K562 (cell line): Measurements from ENCODE around the gene HSPB6. TPM values are rescaled to one million over a fixed set of nuclear protein-coding genes. Genes with fewer than 3 reads are reported as not detected.

Source experiments
- ATAC-seq: fragments of 200-7000 bp; cut with Tn5 transposase; 3 replicates; pipeline ENCODE4 v1.9.1; 2020; ENCODE audit warnings: moderate library complexity
- BruUV-seq: library from RNA; stranded (reverse); fragments of 400-500 nt; replicated peaks from 2 replicates; lab custom pipeline; 2021; lab: Mats Ljungman, UMichigan
- CTCF ChIA-PET: fragments of 300-600 bp; formaldehyde crosslinking; extraction: SDS; loops from one replicate; lab custom pipeline; 2021; ENCODE audit warnings: low intra/inter-chr PET ratio; lab: Yijun Ruan, JAX
- POLR2A ChIA-PET: fragments of 300-600, 350-650 bp; sonication (Branson Sonifier 250); formaldehyde crosslinking; extraction: SDS; loops from one replicate; lab custom pipeline; 2021; ENCODE audit warnings: antibody characterized with exemption, inconsistent platforms; lab: Yijun Ruan, JAX
- DNase-seq, 4 experiments: peaks; one replicate each; pipeline versions ENCODE4 v3.0.0 to v3.0.0-alpha.2; 2011 to 2018; ENCODE audit warnings: low spot score in 3 of 4, mixed read lengths in 3 of 4; ENCODE audit errors: extremely low read depth in 1 of 4
- FAIRE-seq: peaks from 2 replicates; lab custom pipeline; 2011; peaks lifted over from hg19 to GRCh38; lab: Jason Lieb, UNC
- H2AFZ ChIP-seq: 2 replicates; pipeline ENCODE4 v1.6.0; 2011; ENCODE audit warnings: low read depth, low read length, control low read depth, inconsistent platforms
- H3K27ac ChIP-seq: fragments of 200-600 bp; 3 replicates; pipeline ENCODE4 v1.8.0; 2011; ENCODE audit warnings: low read depth, mild to moderate bottlenecking, control low read depth, inconsistent platforms, low read length, moderate library complexity, mixed read lengths; ENCODE audit errors: extremely low read depth
- H3K27me3 ChIP-seq, 2 experiments: fragments of 300-600 bp in 1 of 2; 2 replicates in 1 of 2; 3 replicates in 1 of 2; pipeline versions ENCODE4 v1.6.0 to v1.8.0; 2011; ENCODE audit warnings: inconsistent platforms in 2 of 2, low read length in 2 of 2, mild to moderate bottlenecking in 1 of 2, mixed read lengths in 1 of 2, moderate library complexity in 1 of 2; ENCODE audit not compliant: control insufficient read depth in 2 of 2, insufficient read depth in 2 of 2
- H3K36me3 ChIP-seq: fragments of 300-600 bp; 3 replicates; pipeline ENCODE4 v1.8.0; 2011; ENCODE audit warnings: mild to moderate bottlenecking, low read length, inconsistent platforms; ENCODE audit not compliant: control insufficient read depth, insufficient read depth
- H3K4me1 ChIP-seq, 2 experiments: fragments of 200-600 bp in 1 of 2; replicated peaks in 1 of 2; 2 replicates in 1 of 2; 3 replicates in 1 of 2; pipeline versions ENCODE4 v1.5.1 to v1.8.0; 2011; ENCODE audit warnings: inconsistent platforms in 2 of 2, low read length in 2 of 2, mild to moderate bottlenecking in 1 of 2, mixed read lengths in 1 of 2, moderate library complexity in 1 of 2; ENCODE audit not compliant: control insufficient read depth in 2 of 2, insufficient read depth in 2 of 2
- H3K4me2 ChIP-seq: 2 replicates; pipeline ENCODE4 v1.6.1; 2011; ENCODE audit warnings: low read length, control low read depth, inconsistent platforms, mixed read lengths; ENCODE audit not compliant: insufficient read depth
- H3K4me3 ChIP-seq: fragments of 200-600 bp; sonication (generic), shearing (Covaris generic); 2 replicates; pipeline ENCODE4 v1.5.1; 2016; ENCODE audit warnings: control low read depth, inconsistent platforms
- H3K79me2 ChIP-seq: fragments of 200-600 bp; 3 replicates; pipeline ENCODE4 v1.8.0; 2011; ENCODE audit warnings: low read length, inconsistent platforms; ENCODE audit not compliant: control insufficient read depth, insufficient read depth
- H3K9ac ChIP-seq, 2 experiments: 2 replicates each; pipeline versions ENCODE4 v1.6.0 to v1.6.1; 2011; ENCODE audit warnings: low read depth in 2 of 2, low read length in 2 of 2, control low read depth in 1 of 2, inconsistent platforms in 1 of 2, mild to moderate bottlenecking in 1 of 2, mixed read lengths in 1 of 2; ENCODE audit not compliant: insufficient read depth in 1 of 2
- H3K9me1 ChIP-seq: one replicate; pipeline ENCODE4 v1.6.0; 2011; ENCODE audit warnings: inconsistent platforms, mild to moderate bottlenecking, low read length, moderate library complexity; ENCODE audit not compliant: control insufficient read depth, insufficient read depth
- H3K9me3 ChIP-seq: replicated peaks from 2 replicates; pipeline ENCODE4 v1.5.1; 2011; ENCODE audit warnings: low read depth, low read length, inconsistent platforms; ENCODE audit not compliant: control insufficient read depth, insufficient read depth
- H4K20me1 ChIP-seq: replicated peaks from 2 replicates; pipeline ENCODE4 v1.6.1; 2011; ENCODE audit warnings: low read length, inconsistent platforms, mixed read lengths; ENCODE audit not compliant: control insufficient read depth, insufficient read depth
- CSDE1 ChIP-seq, 2 experiments: fragments of 450-650 bp; IDR thresholded peaks; 2 replicates each; pipeline ENCODE4 v1.6.1; 2016; ENCODE audit warnings: mild to moderate bottlenecking in 1 of 2
- HDAC2 ChIP-seq: fragments of 450-650 bp; IDR thresholded peaks from 2 replicates; pipeline ENCODE4 v1.6.1; 2016; ENCODE audit warnings: mild to moderate bottlenecking
- NCOA6 ChIP-seq: fragments of 450-650 bp; IDR thresholded peaks from 2 replicates; pipeline ENCODE4 v1.6.1; 2017; ENCODE audit warnings: mild to moderate bottlenecking
- NRF1 ChIP-seq, 2 experiments: fragments of 450-650 bp; IDR thresholded peaks in 1 of 2; conservative IDR thresholded peaks in 1 of 2; 2 replicates each; pipeline ENCODE4 v1.6.1; 2014; ENCODE audit warnings: mild to moderate bottlenecking in 2 of 2
- THRAP3 ChIP-seq: fragments of 450-650 bp; IDR thresholded peaks from 2 replicates; pipeline ENCODE4 v1.6.1; 2016; ENCODE audit warnings: mild to moderate bottlenecking, inconsistent platforms, borderline replicate concordance
- ZFPM2 ChIP-seq: fragments of 250-450 bp; sonication (Bioruptor Pico); IDR thresholded peaks from 2 replicates; pipeline ENCODE4 v1.5.1; 2022; ENCODE audit warnings: mild to moderate bottlenecking
- ZNF444 ChIP-seq: fragments of 250-450 bp; sonication (Bioruptor Pico); IDR thresholded peaks from 2 replicates; pipeline ENCODE4 v1.4.0; 2020; ENCODE audit warnings: mild to moderate bottlenecking, moderate library complexity
- WGBS: fragments of 100-300 bp; shearing (Covaris generic); methylation state at CpG from one replicate; pipeline ENCODE4 v1.1.6; 2016; ENCODE audit warnings: low coverage, mixed read lengths; ENCODE audit not compliant: insufficient coverage; ENCODE audit errors: missing lambda C conversion rate; 5-methylcytosine and 5-hydroxymethylcytosine counted together
- in situ Hi-C: fragments of 300-500 bp; cut with MboI; formaldehyde crosslinking; loops from 4 replicates; pipeline ENCODE4 v1.15.0; 2018; ENCODE audit warnings: inconsistent platforms, mixed read lengths
- intact Hi-C: fragments of 100-400 bp; cut with micrococcal nuclease; formaldehyde crosslinking; loops from 2 replicates; pipeline ENCODE4 v1.14.2; 2022
- polyA plus RNA-seq, 8 experiments: library from polyadenylated mRNA; depleted of rRNA in 4 of 8; stranded (reverse) in 5 of 8; unstranded in 3 of 8; fragments of >200 nt; fragmentation: Nextera tagmentation in 2 of 8; fragmentation: Illumina TruSeq in 1 of 8; extraction: Ambion mirVana in 2 of 8; extraction: Trizol in 1 of 8; gene quantifications; 2 replicates each; pipeline versions ENCODE4 v1.2.1 to v1.2.3, GENCODE V29; 2011 to 2014; ENCODE audit warnings: inconsistent platforms in 1 of 8, missing spikeins in 1 of 8
- total RNA-seq, 7 experiments: library from RNA; depleted of rRNA in 6 of 7; stranded (reverse); fragments of >200 nt in 6 of 7; fragmentation: Illumina TruSeq in 2 of 7; extraction: Trizol in 2 of 7; gene quantifications; 2 replicates each; pipeline versions ENCODE4 v1.2.1 to v1.2.3, GENCODE V29; 2011 to 2021; ENCODE audit warnings: low replicate concordance in 1 of 7

HSPB6 gene
- total and polyA plus RNA-seq, 9 of the 15 experiments (the other 6 are each of a cell fraction or from before 2014, with no cell fraction given): 0.55 TPM; not detected in 8

DNA sequence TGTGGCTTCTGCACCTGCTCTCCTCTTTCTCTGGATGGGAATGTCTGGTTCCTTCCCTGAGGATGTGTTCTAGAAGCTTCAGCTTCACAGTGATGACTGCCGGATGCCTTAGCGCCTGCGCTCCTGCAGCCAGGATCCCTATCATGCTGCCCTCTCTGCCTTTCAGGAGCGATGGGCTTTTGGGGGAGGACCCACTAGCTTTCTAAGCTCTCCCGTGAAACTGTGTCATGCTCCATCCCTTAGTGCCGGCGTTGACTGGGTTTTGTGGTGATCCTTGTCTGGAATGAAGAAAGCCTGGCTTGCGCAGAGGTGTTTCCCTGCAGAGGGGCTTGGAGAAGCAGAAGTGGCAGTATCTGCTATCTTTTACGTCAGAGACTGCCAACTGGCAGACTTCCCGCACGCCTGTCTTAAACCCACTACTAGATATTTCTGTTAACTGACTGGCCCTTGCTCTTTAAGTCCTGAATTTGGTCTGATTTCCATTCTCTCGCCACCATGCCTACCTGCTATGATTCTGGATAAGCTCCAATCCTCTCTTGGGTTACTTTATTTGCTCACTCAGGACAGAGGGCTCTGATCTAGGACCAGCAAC is 42.8 kb downstream of the HSPB6 start:
- Histone ChIP-seq H3K27ac (no peak overlapping the region), H3K4me2 (no peak overlapping the region), H3K27me3 (peaks cover 15 to 53% of the 10 kb centered on the region in 2 experiments), H3K9me1 (no peaks in the 10 kb centered on the region), H3K9ac (peak overlapping the region in 1 of 2 experiments; percentile 45; a peak in 2 of 4 replicates), H3K79me2 (peaks cover 10% of the 10 kb centered on the region), H4K20me1 (0 out of 2 replicates have a peak, but pooled peaks cover 6% of the 10 kb centered on the region), H3K4me3 (no peak overlapping the region), H3K4me1 (peaks cover 10 to 44% of the 10 kb centered on the region in 2 experiments), H2AFZ (no peak overlapping the region), H3K36me3 (no peaks in the 10 kb centered on the region), H3K9me3 (no peaks in the 10 kb centered on the region)
- BruUV-seq: no TSS peak
- POLR2A ChIA-PET: interaction anchor here (0.9 to 1.1 kb wide), 4 partner anchors 8 to 29 kb away, joined by 3 to 5 read pairs (median 4); no protein-coding TSS in a partner anchor
- in situ Hi-C loops: no loop called here
- 17% methylated on average over 12 of the region's 12 CpGs for WGBS
- intact Hi-C loops: no loop called here
- FAIRE-seq: no peak
- DNase-seq: no peak
- TF ChIP-seq THRAP3 (no peak), CSDE1 (IDR thresholded peaks at IDR 0.05) (no peak), ZFPM2 (no peak), ZNF444 (no peak), NRF1 (conservative IDR thresholded peaks at IDR 0.05 in 1 of 2, IDR thresholded peaks at IDR 0.05 in 1 of 2) (peak; percentile 19 to 48; a peak in 2 of 4 replicates)
- CTCF ChIA-PET: interaction anchor here (1.0 to 1.1 kb wide), 2 partner anchors 9 to 106 kb away, joined by 3 to 6 read pairs; no protein-coding TSS in a partner anchor
- ATAC-seq: no peak

DNA sequence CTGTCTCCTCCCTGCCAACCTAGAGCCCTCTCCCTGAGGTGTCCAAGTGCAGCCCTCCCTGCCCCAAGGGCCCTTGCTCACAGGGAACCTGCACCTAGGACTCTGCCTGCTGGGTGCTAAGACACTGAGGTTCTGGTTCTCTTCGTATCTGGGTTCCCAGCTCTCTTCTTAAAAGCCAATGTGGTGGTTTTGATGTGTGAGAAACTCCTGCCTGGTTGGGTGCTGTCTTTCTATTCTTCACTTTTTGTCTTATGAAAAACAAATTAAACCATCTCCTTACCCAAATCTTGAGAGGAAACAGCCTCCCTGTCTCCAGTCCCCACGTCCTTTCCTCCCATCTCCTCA is 43.4 kb downstream of the HSPB6 start:
- intact Hi-C loops: no loop called here
- FAIRE-seq: no peak
- no peak for ATAC-seq
- no peaks in the 10 kb centered on the region for H3K36me3 ChIP-seq
- H3K9ac ChIP-seq: no peak overlapping the region
- H2AFZ ChIP-seq: no peak overlapping the region
- no peaks in the 10 kb centered on the region for H3K9me3 ChIP-seq
- peaks cover 8 to 39% of the 10 kb centered on the region in 2 experiments for H3K4me1 ChIP-seq
- in situ Hi-C loops: no loop called here
- WGBS: 10% methylated on average over 2 of the region's 2 CpGs
- DNase-seq: no peak
- POLR2A ChIA-PET: interaction anchor here (1.1 kb wide), 1 partner anchor 29 kb away, joined by 3 read pairs; no protein-coding TSS in a partner anchor
- H3K4me2 ChIP-seq: no peak overlapping the region
- no peak overlapping the region for H3K27ac ChIP-seq
- no peaks in the 10 kb centered on the region for H3K9me1 ChIP-seq
- H3K27me3 ChIP-seq: peaks cover 16 to 56% of the 10 kb centered on the region in 2 experiments
- H4K20me1 ChIP-seq: 0 out of 2 replicates have a peak, but pooled peaks cover 2% of the 10 kb centered on the region
- TF ChIP-seq HDAC2: no peak
- no peak for TF ChIP-seq NCOA6
- no peak overlapping the region for H3K4me3 ChIP-seq
- CTCF ChIA-PET: interaction anchor here (1.0 kb wide), 1 partner anchor 9 kb away, joined by 3 read pairs; no protein-coding TSS in a partner anchor
- peaks cover 5% of the 10 kb centered on the region for H3K79me2 ChIP-seq
- no TSS peak for BruUV-seq
